ENCODE measurements around the gene GALNT14. TPM values are rescaled to one million over a fixed set of nuclear protein-coding genes. Genes with fewer than 3 reads are reported as not detected.

Gene GALNT14
- total RNA-seq, 1 experiment from 2014 or later = 6.0 TPM

GRCh38 chr2:30936977-30937376 lies 201.3 kb downstream of the GALNT14 start:
- no peaks in the 10 kb centered on the region for H3K9me3 Mint-ChIP-seq
- no peaks in the 10 kb centered on the region for H3K27me3 Mint-ChIP-seq (ENCODE audit: low read depth)
- H3K4me1 Mint-ChIP-seq = peaks cover 42% of the 10 kb centered on the region
- TF ChIP-seq FOXP1 (CRISPR knock-in tag; IDR thresholded peaks at IDR 0.05; ENCODE audit: borderline replicate concordance) (no peak), GABPB1 (CRISPR knock-in tag; IDR thresholded peaks at IDR 0.05) (no peak), ELF4 (CRISPR knock-in tag; IDR thresholded peaks at IDR 0.05; ENCODE audit: low read depth) (no peak), ZNF416 (CRISPR knock-in tag; IDR thresholded peaks at IDR 0.05) (no peak), OVOL2 (CRISPR knock-in tag; IDR thresholded peaks at IDR 0.05; ENCODE audit: borderline replicate concordance) (no peak), TEAD4 (CRISPR knock-in tag; IDR thresholded peaks at IDR 0.05) (no peak), ZNF396 (CRISPR knock-in tag; IDR thresholded peaks at IDR 0.05; ENCODE audit: borderline replicate concordance) (no peak), ZNF317 (CRISPR knock-in tag; IDR thresholded peaks at IDR 0.05; ENCODE audit: borderline replicate concordance, low read depth) (no peak), ATF3 (CRISPR knock-in tag; conservative IDR thresholded peaks at IDR 0.05) (no peak), PRRX2 (CRISPR knock-in tag; IDR thresholded peaks at IDR 0.05) (no peak), ZMAT4 (CRISPR knock-in tag; IDR thresholded peaks at IDR 0.05) (no peak), CTCF (IDR thresholded peaks at IDR 0.05) (no peak), SMAD4 (CRISPR knock-in tag; IDR thresholded peaks at IDR 0.05) (no peak), ZNF671 (CRISPR knock-in tag; IDR thresholded peaks at IDR 0.05) (no peak), ZNF281 (CRISPR knock-in tag; IDR thresholded peaks at IDR 0.05) (no peak), HMGA2 (CRISPR knock-in tag; IDR thresholded peaks at IDR 0.05) (no peak), ZNF263 (CRISPR knock-in tag; IDR thresholded peaks at IDR 0.05; ENCODE audit: low read depth) (no peak), SOX15 (CRISPR knock-in tag; IDR thresholded peaks at IDR 0.05) (no peak)
- TF ChIP-seq, protein P1, sequence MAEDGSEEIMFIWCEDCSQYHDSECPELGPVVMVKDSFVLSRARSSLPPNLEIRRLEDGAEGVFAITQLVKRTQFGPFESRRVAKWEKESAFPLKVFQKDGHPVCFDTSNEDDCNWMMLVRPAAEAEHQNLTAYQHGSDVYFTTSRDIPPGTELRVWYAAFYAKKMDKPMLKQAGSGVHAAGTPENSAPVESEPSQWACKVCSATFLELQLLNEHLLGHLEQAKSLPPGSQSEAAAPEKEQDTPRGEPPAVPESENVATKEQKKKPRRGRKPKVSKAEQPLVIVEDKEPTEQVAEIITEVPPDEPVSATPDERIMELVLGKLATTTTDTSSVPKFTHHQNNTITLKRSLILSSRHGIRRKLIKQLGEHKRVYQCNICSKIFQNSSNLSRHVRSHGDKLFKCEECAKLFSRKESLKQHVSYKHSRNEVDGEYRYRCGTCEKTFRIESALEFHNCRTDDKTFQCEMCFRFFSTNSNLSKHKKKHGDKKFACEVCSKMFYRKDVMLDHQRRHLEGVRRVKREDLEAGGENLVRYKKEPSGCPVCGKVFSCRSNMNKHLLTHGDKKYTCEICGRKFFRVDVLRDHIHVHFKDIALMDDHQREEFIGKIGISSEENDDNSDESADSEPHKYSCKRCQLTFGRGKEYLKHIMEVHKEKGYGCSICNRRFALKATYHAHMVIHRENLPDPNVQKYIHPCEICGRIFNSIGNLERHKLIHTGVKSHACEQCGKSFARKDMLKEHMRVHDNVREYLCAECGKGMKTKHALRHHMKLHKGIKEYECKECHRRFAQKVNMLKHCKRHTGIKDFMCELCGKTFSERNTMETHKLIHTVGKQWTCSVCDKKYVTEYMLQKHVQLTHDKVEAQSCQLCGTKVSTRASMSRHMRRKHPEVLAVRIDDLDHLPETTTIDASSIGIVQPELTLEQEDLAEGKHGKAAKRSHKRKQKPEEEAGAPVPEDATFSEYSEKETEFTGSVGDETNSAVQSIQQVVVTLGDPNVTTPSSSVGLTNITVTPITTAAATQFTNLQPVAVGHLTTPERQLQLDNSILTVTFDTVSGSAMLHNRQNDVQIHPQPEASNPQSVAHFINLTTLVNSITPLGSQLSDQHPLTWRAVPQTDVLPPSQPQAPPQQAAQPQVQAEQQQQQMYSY (CRISPR knock-in tag; IDR thresholded peaks at IDR 0.05) = no peak
- ATAC-seq (no peak), DNase-seq (ENCODE audit: low spot score) (no peak)
- H3K4me3 Mint-ChIP-seq = no peak overlapping the region
- no peak overlapping the region for H3K27ac Mint-ChIP-seq
- ChIA-PET POLR2A (no interaction called here), CTCF (interaction anchor here (0.7 to 1.3 kb wide), 2 partner anchors 226 to 233 kb away, joined by 3 read pairs; no protein-coding TSS in a partner anchor)
- no peaks in the 10 kb centered on the region for H3K36me3 Mint-ChIP-seq
